Measurements from ENCODE around the gene NPB.

DNA sequence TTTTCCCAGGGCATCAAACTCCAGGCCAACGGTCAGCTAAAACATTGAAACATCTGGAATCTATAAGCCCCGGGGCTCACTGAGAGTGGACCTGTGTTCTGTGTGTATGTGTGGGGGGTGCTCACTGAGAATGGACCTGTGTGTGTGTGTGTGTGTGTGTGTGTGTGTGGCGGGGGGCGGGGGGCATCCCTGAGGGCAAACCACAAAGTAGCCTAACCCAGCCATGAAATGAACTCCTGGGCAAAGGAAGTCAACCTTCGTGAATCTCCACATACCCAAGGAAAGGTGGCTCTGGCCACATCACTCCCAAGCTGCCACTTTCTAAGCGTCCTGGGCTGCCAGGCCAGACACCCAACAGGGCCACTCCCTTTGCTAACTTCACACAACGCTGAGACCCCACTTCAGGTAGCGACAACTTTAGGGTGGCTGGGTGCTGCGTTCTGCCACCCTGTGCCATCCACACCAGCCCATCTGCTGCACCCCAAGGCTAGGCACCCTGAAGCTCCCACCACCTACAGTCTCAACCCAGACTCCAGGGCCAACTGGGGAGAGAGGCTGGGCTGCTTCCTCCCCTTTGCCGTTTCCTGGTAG is 23.9 kb downstream of the NPB start:
- TF ChIP-seq, protein P1, sequence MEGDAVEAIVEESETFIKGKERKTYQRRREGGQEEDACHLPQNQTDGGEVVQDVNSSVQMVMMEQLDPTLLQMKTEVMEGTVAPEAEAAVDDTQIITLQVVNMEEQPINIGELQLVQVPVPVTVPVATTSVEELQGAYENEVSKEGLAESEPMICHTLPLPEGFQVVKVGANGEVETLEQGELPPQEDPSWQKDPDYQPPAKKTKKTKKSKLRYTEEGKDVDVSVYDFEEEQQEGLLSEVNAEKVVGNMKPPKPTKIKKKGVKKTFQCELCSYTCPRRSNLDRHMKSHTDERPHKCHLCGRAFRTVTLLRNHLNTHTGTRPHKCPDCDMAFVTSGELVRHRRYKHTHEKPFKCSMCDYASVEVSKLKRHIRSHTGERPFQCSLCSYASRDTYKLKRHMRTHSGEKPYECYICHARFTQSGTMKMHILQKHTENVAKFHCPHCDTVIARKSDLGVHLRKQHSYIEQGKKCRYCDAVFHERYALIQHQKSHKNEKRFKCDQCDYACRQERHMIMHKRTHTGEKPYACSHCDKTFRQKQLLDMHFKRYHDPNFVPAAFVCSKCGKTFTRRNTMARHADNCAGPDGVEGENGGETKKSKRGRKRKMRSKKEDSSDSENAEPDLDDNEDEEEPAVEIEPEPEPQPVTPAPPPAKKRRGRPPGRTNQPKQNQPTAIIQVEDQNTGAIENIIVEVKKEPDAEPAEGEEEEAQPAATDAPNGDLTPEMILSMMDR (IDR thresholded peaks at IDR 0.05) = no peak
- no peak for TF ChIP-seq POLR2A (IDR thresholded peaks at IDR 0.05)

Measured in adrenal gland (tissue), 5 donors.